Measurements from ENCODE around the gene MRPL48.

DNA sequence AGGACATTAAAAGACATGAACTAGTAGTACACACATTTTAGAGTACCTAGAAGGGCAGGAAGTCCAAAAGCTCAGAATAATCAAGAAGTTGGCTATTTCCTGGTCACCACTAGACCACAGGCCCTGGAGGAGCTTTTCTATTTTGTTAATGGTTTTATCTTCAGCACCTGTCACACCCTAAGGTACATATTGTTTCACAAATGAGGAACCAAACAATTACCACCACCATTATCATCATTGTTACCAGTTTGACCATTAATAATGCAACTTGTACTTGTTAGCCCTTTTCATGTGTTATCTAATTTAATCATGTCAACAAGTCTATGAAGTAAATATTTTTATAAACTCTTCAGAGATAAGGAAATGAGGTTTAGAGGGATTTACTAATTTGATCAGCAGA lies 4.9 kb downstream of the MRPL48 start:
- TF ChIP-seq, protein P1, sequence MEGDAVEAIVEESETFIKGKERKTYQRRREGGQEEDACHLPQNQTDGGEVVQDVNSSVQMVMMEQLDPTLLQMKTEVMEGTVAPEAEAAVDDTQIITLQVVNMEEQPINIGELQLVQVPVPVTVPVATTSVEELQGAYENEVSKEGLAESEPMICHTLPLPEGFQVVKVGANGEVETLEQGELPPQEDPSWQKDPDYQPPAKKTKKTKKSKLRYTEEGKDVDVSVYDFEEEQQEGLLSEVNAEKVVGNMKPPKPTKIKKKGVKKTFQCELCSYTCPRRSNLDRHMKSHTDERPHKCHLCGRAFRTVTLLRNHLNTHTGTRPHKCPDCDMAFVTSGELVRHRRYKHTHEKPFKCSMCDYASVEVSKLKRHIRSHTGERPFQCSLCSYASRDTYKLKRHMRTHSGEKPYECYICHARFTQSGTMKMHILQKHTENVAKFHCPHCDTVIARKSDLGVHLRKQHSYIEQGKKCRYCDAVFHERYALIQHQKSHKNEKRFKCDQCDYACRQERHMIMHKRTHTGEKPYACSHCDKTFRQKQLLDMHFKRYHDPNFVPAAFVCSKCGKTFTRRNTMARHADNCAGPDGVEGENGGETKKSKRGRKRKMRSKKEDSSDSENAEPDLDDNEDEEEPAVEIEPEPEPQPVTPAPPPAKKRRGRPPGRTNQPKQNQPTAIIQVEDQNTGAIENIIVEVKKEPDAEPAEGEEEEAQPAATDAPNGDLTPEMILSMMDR (IDR thresholded peaks at IDR 0.05): no peak
- TF ChIP-seq ESRRA (CRISPR knock-in tag; IDR thresholded peaks at IDR 0.05; ENCODE audit: borderline replicate concordance): no peak
- TF ChIP-seq ZNF121 (CRISPR knock-in tag; IDR thresholded peaks at IDR 0.05): no peak
- TF ChIP-seq, protein P2, sequence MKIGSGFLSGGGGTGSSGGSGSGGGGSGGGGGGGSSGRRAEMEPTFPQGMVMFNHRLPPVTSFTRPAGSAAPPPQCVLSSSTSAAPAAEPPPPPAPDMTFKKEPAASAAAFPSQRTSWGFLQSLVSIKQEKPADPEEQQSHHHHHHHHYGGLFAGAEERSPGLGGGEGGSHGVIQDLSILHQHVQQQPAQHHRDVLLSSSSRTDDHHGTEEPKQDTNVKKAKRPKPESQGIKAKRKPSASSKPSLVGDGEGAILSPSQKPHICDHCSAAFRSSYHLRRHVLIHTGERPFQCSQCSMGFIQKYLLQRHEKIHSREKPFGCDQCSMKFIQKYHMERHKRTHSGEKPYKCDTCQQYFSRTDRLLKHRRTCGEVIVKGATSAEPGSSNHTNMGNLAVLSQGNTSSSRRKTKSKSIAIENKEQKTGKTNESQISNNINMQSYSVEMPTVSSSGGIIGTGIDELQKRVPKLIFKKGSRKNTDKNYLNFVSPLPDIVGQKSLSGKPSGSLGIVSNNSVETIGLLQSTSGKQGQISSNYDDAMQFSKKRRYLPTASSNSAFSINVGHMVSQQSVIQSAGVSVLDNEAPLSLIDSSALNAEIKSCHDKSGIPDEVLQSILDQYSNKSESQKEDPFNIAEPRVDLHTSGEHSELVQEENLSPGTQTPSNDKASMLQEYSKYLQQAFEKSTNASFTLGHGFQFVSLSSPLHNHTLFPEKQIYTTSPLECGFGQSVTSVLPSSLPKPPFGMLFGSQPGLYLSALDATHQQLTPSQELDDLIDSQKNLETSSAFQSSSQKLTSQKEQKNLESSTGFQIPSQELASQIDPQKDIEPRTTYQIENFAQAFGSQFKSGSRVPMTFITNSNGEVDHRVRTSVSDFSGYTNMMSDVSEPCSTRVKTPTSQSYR (CRISPR knock-in tag; IDR thresholded peaks at IDR 0.05): no peak
- TF ChIP-seq ZNF396 (CRISPR knock-in tag; IDR thresholded peaks at IDR 0.05; ENCODE audit: borderline replicate concordance): no peak
- TF ChIP-seq, protein P3, sequence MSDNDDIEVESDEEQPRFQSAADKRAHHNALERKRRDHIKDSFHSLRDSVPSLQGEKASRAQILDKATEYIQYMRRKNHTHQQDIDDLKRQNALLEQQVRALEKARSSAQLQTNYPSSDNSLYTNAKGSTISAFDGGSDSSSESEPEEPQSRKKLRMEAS (CRISPR knock-in tag; IDR thresholded peaks at IDR 0.05): no peak
- TF ChIP-seq, protein P4, sequence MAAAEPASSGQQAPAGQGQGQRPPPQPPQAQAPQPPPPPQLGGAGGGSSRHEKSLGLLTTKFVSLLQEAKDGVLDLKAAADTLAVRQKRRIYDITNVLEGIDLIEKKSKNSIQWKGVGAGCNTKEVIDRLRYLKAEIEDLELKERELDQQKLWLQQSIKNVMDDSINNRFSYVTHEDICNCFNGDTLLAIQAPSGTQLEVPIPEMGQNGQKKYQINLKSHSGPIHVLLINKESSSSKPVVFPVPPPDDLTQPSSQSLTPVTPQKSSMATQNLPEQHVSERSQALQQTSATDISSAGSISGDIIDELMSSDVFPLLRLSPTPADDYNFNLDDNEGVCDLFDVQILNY (CRISPR knock-in tag; IDR thresholded peaks at IDR 0.05): no peak
- no peak for TF ChIP-seq TEAD1 (CRISPR knock-in tag; IDR thresholded peaks at IDR 0.05)
- TF ChIP-seq, protein P5, sequence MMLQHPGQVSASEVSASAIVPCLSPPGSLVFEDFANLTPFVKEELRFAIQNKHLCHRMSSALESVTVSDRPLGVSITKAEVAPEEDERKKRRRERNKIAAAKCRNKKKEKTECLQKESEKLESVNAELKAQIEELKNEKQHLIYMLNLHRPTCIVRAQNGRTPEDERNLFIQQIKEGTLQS (CRISPR knock-in tag; conservative IDR thresholded peaks at IDR 0.05): no peak
- TF ChIP-seq, protein P6, sequence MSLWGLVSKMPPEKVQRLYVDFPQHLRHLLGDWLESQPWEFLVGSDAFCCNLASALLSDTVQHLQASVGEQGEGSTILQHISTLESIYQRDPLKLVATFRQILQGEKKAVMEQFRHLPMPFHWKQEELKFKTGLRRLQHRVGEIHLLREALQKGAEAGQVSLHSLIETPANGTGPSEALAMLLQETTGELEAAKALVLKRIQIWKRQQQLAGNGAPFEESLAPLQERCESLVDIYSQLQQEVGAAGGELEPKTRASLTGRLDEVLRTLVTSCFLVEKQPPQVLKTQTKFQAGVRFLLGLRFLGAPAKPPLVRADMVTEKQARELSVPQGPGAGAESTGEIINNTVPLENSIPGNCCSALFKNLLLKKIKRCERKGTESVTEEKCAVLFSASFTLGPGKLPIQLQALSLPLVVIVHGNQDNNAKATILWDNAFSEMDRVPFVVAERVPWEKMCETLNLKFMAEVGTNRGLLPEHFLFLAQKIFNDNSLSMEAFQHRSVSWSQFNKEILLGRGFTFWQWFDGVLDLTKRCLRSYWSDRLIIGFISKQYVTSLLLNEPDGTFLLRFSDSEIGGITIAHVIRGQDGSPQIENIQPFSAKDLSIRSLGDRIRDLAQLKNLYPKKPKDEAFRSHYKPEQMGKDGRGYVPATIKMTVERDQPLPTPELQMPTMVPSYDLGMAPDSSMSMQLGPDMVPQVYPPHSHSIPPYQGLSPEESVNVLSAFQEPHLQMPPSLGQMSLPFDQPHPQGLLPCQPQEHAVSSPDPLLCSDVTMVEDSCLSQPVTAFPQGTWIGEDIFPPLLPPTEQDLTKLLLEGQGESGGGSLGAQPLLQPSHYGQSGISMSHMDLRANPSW (CRISPR knock-in tag; conservative IDR thresholded peaks at IDR 0.05; ENCODE audit: low read depth): no peak
- TF ChIP-seq ZNF219 (CRISPR knock-in tag; IDR thresholded peaks at IDR 0.05; ENCODE audit: borderline replicate concordance): no peak
- no peak for TF ChIP-seq MXD4 (CRISPR knock-in tag; IDR thresholded peaks at IDR 0.05; ENCODE audit: borderline replicate concordance)
- no peak for TF ChIP-seq ZNF232 (CRISPR knock-in tag; IDR thresholded peaks at IDR 0.05)
